ENCODE data around the gene LYSMD4. TPM values are rescaled to one million over a fixed set of nuclear protein-coding genes. Genes with fewer than 3 reads are reported as not detected.

LYSMD4 gene
- total RNA-seq, 2 experiments from 2014 or later = 7.0 to 7.7 TPM

DNA sequence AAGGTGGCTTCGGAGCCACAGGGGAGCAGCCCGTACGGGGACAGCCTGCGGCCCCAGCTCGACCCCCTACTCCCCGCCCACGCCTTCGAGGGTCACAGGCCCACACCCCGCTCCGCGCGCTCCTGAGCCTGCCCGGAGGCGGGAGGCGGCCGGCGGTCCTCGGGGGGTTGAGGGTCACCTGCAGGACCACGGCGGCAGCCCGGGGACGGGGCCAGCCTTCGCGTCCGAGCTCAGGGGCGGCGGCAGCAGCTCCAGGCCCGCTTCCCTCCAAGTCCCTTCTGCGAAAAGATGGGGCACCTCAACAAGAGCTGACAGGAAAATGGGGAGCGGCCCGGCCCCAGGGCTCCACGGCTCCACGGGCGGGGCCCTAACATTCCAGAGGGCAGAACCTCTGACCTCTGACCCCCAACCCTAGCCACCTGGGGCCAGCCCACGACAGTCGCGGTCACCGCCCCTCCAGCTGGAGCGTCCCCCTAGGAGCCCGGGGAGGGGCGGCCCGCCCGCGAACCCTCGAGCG, 428 bp downstream of the LYSMD4 start:
- CTCF ChIA-PET = interaction anchor here (0.6 to 1.7 kb wide), 4 partner anchors 23 to 988 kb away, joined by 3 to 7 read pairs (median 3); no protein-coding TSS in a partner anchor

DNA sequence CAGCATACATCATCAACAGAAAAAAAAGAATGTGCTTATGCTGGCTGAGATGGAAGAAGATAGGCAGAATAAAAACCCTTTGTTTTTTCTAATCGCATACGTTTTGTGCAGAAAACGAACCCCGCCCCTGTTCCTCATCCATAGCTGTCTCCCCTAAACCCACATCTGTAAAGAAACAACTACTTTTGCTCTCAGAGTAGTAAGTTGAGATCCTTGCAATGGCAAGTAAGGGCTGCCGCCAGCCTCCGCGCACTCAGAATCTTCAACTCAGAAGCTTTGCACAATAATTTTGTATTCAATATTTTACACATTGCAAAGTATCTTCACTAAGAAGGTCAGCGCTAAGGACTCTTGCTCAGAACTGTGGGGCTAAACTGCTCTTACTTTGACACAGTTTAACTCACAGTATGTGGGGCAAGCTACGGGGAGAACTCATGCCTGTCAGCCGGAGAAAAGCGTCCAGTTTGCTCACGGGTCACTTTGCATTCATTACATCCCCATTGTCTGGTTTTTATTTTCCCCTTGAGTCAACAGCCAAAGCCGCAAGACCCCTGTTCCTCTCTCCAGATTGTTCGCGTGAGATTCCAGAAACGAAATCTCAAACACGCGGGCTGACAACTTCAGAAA, 1.0 kb downstream of the LYSMD4 start:
- POLR2A ChIA-PET = no interaction called here

More for the DNA sequence above, 428 bp downstream of the LYSMD4 start:
- POLR2A ChIA-PET = interaction anchor here (0.8 to 1.3 kb wide), 4 partner anchors 24 to 481 kb away, joined by 3 to 9 read pairs (median 4); partner anchors contain the start of gene LRRC28

DNA sequence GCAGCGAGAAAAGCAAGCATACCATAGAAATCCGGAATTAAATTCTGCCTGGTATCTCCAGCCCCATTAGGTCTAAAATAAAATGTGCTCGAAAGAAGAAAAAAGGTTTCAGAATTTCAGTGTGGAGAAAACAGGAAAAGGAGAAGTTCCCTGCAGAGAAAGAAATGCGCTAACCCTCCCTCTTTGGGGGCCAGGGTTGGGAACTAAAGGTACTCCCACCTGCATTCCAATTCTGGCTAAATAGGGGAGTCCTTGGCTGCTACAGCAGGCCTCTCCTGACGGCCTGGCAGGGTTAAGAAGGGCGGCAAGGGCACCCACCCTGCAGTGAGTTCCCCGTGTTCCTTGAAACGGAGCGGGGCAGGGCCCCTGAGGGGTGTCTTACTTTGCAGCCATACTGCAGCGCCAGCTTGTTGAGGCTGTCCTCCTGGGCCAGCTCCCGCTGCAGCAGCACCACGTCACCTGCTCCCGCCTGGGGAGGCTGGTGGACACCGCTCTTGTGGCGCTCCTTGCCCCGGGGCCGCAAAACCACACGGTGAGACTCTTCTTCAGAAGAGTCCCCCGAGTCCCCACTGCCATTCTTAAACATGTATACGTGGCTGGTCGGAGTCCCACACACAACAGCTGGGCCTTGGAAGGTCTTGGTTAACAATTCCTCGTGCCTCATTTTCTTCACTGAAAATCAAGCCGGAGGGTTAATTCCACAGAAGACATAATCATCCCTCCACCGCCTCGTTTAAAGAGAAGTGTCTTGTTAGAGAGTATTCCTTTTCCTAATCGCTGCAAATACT, 1.7 kb downstream of the LYSMD4 start:
- ChIA-PET POLR2A (no interaction called here), CTCF (interaction anchor here (1.8 kb wide), 1 partner anchor 27 kb away, joined by 4 read pairs; no protein-coding TSS in a partner anchor)

More for the DNA sequence above, 1.0 kb downstream of the LYSMD4 start:
- CTCF ChIA-PET = interaction anchor here (0.6 to 1.8 kb wide), 3 partner anchors 28 to 989 kb away, joined by 3 to 7 read pairs (median 4); no protein-coding TSS in a partner anchor

DNA sequence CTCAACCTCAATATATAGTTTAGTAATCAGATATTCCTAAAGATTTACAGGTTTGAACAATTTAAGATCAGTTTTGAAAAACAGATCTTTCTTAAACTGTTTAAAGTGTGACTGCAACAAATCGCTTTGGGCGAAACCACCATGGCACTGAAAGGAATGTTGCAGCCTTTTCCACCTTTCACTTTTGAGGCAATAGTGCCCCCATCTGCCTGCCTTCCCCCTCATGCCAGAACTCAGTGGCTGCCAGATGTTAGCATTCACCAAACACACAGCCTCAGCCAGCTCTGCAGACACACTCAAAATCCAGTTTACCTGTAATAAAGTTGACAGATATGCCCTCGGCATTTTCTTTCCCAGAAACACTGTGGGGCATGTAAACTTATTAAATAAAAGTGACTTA, 3.3 kb downstream of the LYSMD4 start:
- POLR2A ChIA-PET = no interaction called here
- CTCF ChIA-PET = no interaction called here

DNA sequence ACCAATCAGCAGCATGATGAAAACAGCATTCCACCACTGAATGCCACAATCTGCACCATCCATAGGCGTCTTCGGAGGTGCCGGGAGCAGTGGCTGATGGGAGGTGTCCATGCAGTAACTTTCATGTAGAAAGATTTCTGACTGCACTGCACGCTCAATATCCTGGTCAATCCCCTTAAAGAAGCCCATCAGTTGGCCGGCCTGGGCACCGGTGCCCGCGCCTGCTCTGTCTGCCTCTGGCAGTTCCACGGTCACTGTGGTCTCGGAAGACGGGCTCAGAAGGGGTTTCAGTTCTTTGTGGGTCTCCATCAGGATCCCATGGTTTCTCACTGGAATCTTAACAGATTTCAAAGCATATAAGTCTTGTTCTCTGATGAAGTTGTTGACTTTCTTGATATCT, 3.9 kb downstream of the LYSMD4 start:
- POLR2A ChIA-PET = no interaction called here
- CTCF ChIA-PET = no interaction called here

DNA sequence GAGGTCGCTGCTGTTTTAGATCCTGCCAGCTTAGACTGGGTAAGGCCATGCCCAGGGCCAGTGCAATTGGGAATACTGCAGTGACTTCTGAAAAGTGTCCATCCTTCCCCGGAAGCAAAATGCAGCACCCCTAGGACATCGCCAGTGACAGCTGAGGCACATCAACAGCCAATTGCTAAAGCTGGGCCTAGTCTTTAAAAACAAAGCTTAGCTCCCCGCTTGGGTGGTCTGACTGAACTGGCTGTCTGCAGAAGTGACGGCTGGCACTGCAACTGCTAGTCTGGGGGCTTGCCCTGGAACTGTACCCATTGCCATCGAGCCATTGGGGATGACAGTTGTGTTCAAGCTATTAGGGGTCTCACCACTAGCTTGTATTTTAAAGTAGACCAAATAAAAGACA, 4.3 kb downstream of the LYSMD4 start:
- POLR2A ChIA-PET = no interaction called here

DNA sequence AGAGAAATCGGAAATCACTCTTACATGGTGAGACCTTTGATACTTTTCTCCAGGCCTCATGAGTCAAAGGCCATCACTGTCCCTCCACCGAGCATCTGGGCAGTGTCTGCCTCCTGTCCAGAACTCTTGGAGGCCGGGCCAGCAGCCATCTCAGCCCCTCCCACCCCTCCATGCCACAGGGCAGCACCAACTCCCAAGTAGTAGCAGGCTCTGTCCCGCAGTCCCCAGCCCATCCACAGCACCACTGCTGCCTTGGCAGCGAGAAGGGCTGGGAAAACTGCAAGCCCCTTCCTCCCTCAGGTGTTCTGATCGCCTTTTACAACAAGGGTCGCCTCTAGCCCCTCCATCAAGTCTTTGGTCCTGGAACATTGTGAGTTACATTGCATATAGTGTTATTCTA, 5.5 kb downstream of the LYSMD4 start:
- ChIA-PET CTCF (no interaction called here), POLR2A (no interaction called here)

More for the DNA sequence above, 4.3 kb downstream of the LYSMD4 start:
- CTCF ChIA-PET = no interaction called here

DNA sequence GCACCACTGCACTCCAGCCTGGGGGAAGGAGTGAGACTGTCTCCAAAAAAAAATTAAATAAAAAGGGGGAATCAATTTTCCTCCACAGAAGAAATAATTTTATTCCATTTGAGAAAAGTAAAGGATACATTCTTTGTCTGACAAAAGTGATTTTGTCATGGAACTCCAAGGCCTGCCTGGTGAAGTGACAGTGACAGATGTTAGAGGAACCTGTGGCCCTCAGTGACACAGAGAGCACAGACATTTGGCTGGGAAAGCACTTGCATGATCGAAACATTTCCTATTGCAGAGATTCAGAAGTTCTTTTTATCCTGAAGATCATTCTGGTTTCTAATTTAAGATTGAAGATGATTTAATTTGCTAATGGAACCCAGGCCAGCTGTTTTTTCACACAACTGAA, 5.9 kb downstream of the LYSMD4 start:
- CTCF ChIA-PET = no interaction called here

DNA sequence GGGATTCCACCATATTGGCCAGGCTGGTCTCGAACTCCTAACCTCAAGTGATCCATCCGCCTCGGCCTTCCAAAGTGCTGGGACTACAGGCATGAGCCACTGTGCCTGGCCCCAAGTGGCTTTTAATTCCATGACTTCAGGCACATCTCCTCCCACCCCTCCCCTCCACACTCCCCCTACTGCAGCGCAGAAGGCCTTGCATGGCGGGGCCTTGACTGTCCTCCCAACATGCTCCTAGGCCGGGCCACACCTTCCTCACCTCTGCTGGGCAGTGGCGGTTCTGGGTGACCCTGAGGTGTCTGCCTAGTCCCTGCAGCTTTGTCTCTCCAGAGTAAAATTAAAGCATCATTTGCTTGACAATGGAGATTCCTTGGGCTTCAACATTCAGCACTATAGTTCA, 6.9 kb downstream of the LYSMD4 start:
- POLR2A ChIA-PET = no interaction called here
- CTCF ChIA-PET = no interaction called here

More for the DNA sequence above, 5.9 kb downstream of the LYSMD4 start:
- POLR2A ChIA-PET = no interaction called here

DNA sequence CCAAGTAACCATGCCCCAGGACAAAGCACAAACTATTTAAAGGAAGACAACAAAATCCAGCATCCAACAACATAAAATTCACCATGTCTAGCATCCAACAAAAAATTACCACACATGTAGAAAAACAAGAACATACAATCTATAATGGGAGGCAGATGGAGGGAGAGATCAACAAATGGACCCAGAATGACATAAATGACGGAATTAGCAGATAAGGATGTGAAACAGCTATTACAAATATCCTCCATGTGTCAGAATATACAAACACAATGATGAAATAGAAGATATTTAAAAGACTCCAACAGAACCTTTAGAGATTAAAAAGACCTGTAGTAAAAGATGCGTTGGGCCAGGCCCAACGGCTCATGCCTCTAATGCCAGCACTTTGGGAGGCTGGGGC, 10.8 kb downstream of the LYSMD4 start:
- CTCF ChIA-PET = interaction anchor here (0.9 kb wide), 1 partner anchor 12 kb away, joined by 3 read pairs; no protein-coding TSS in a partner anchor
- POLR2A ChIA-PET = no interaction called here

DNA sequence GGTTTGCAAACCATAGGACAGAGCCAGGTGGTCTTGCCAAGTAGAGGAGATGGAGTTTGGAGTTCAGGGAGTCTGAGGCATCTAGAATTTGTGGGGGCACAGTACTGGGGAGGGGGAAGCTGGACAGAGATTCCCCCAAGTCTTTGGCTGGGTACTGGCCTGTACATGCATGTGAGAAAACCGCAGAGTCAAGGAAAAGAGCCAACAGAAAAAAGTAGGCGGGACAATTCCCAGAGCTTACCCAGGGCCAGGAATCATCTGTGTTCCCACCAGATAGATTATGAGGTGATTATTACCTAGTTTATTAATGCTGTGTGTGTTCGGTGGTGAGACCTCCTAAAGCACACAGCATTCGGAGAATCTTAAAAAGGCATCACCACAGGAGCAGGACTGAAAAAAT, 11.3 kb downstream of the LYSMD4 start:
- CTCF ChIA-PET = interaction anchor here (0.9 kb wide), 1 partner anchor 12 kb away, joined by 3 read pairs; no protein-coding TSS in a partner anchor
- POLR2A ChIA-PET = no interaction called here

DNA sequence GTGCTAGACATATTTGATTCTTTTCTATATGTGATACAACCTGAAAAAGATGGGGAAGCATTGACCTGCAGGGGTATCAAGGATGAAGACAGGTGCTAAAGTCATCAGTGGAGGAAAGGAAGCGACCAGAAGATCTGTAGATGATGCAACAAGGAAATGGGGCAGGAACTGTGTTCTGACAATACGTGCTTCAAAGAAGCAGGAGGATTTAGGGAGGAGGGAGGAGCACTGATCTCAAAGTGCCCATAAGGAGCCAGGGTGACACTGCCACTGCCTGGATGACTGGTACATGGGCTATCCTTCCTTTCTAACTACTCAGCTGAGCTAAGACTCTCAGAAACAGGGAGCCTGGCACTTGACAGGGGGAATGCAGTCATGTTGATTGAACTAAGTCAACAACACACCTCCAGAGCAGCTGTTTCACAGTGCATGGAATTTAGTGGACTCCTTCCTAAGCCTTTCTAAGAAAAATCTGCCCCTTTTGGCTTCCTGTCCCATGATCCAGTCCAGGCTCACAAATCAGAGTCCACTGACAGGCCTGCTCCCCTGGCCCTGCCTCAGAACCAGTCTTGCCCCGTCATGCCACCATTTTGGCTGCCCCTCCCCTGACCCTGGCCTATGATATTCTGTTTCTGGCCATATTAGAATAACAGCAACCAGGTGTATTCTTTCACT, 12.0 kb downstream of the LYSMD4 start:
- CTCF ChIA-PET = interaction anchor here (0.9 kb wide), 1 partner anchor 11 kb away, joined by 3 read pairs; no protein-coding TSS in a partner anchor

DNA sequence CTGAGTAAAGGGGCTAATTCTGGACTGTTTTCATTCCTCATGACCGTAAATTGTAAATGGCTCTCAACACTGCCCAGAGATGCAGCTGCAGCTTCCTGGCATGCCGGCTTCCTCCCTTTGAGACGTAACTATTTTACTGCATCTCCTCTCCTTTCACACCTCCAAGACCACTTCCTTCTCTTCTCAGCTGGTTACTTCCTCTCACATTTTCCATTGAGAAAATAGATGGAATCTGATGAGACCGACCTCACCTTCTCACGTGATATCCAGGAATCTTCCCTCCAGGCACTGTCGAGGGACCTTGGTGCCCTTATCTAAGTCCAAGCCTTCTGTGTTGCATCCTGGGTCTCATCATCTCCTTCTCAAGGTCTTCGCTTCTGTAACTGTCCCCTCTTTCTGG, 12.7 kb downstream of the LYSMD4 start:
- POLR2A ChIA-PET = no interaction called here
- CTCF ChIA-PET = no interaction called here

More for the DNA sequence above, 12.0 kb downstream of the LYSMD4 start:
- POLR2A ChIA-PET = no interaction called here

DNA sequence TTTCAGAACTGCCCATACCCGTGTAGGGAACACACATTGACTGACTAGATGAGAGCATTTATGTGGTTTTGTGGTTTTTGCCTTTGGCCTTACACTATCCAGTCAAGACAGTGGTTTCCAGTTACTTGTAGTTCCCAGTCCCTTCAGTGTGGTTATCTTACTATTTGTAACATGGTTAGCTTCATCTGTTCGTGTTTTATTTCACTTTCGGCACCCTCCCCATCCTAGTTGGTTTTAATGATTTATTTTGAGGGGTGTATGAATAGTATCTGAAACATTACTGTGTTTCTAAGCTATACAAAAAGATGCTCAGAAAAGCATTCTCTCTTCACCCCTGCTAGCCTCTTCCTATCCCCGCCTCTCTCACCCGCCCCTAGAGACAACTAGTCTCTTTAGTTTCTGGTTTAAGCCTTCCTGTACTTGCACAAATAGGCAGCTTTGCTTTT, 14.1 kb downstream of the LYSMD4 start:
- CTCF ChIA-PET = no interaction called here
- POLR2A ChIA-PET = no interaction called here

DNA sequence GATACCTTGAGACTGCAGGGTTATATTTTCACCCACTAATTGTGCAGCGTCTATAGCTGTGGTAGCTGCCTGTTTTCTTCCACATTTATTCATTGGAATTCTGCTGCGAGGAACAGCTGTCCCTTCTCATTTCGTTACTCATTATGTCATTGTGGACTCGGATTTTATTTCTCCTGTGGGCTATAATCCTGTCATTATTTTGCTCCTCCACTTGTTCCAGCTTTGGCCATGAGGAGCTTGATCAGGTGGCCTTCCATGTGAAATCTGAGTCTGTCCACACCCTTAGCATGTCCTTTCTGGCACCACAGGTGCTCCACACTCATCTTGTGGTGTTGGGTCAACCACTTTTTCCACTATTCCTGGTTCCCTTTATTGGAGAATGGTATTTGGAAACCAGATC, 14.8 kb downstream of the LYSMD4 start:
- ChIA-PET CTCF (no interaction called here), POLR2A (no interaction called here)

DNA sequence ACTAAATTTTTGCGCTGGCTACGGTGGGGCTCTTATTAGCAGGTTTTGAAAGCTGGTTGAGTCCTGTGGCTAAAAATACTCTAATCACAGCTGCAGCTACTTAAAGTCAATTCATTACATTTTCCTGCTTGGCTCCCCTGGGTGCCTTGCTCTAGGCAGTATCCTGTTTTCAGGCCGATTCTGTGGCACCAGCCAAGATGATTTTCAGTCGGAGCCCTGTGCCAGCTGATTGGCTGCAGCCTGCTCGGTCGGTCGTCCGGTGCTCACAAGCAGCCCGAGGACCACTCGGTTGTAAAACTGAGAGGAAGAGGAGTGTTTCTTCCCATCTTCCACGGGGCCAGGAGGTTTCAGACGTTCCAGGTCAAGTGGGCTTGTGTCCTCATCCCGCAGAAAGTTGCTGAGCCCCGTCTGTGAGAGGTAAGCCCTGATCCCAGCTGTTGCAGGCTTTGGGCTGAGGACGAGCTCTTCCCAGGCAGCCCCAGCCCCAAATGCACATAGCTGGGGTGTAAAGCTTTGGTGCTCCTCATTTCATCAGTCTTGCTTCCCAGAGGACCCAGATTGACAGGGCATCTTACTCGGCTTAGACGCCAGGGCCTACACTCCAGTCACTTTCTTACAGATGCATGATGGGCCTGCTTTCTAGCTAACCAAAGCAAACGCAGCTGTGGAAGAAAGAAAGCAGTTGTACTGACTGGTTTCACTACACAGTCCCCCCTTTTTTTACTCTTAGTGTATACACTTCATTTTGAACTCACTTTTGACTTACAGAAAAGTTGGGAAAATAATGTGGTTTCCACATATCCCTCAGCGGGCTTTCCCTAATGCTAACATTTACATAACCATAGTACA, 15.9 kb downstream of the LYSMD4 start:
- POLR2A ChIA-PET = no interaction called here
- CTCF ChIA-PET = interaction anchor here (1.1 kb wide), 1 partner anchor 13 kb away, joined by 5 read pairs; no protein-coding TSS in a partner anchor

DNA sequence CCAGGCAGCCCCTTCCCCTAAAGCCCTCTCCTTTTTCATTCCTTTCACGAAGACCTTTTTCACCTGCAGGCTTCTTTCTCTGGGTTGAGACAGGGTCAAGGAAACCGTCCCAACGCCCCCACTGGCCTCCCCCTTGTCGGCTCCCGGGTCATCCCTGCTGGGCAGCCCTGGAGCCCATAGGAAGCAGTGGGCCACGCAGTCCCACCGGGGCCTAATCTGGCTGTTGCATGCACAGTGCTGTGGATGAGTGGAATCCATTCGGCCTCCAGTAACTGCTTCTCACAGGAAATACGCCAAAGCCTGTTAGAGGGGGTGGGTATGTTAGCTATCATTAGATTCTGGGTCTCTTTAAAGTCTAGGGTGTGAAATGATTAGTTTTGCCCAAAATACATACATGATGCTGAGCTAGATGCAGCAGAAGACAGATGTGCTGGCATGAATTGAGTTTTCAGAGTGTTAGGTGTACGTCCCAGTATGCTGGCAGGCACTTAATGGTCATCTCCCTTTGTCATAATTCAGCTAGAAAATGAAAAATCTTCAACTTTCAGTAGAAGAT, 16.6 kb downstream of the LYSMD4 start:
- ChIA-PET POLR2A (no interaction called here), CTCF (interaction anchor here (0.6 to 1.4 kb wide), 2 partner anchors 12 to 88 kb away, joined by 5 to 6 read pairs; no protein-coding TSS in a partner anchor)

DNA sequence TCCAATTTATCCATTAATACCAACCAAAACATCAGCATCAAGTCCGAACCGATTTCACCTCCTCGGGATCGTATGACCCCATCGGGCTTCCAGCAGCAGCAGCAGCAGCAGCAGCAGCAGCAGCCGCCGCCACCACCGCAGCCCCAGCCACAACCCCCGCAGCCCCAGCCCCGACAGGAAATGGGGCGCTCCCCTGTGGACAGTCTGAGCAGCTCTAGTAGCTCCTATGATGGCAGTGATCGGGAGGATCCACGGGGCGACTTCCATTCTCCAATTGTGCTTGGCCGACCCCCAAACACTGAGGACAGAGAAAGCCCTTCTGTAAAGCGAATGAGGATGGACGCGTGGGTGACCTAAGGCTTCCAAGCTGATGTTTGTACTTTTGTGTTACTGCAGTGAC, 20.8 kb downstream of the LYSMD4 start:
- POLR2A ChIA-PET = no interaction called here

DNA sequence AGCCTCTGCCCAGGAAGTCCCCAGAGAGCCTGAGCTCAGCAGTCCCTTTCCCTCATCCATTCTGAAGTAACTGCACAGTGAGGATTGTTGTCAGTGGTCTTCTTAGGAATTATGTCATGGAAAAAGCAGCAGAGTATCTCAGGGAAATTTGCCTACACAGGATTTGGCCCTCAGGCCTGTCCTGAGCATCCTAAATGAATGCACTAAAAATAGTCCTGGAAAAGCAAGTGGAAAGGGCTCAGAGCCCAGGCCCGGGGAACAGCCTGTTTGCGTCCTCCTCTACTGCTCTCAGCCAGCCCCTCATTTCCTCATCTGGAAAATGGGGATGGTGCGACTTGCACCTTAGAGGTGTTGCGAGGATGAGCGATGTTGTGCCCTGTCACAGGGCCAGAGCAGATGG, 21.6 kb downstream of the LYSMD4 start:
- POLR2A ChIA-PET = no interaction called here
- CTCF ChIA-PET = no interaction called here

More for the DNA sequence above, 20.8 kb downstream of the LYSMD4 start:
- CTCF ChIA-PET = interaction anchor here (0.6 to 1.6 kb wide), 2 partner anchors 8 to 10 kb away, joined by 5 read pairs; no protein-coding TSS in a partner anchor
